HG03575 (cell line): ENCODE results near the gene IFI30.

Experiments used
- ATAC-seq: cut with Tn5 transposase; IDR thresholded peaks from one replicate; pipeline ENCODE4 v1.9.1; 2021; ENCODE audit not compliant: unreplicated experiment, insufficient number of reproducible peaks, low FRiP score; ENCODE audit errors: extremely low read depth

The IFI30 gene

GRCh38 chr19:18173572-18174288, at the start of gene IFI30:
Gene IFI30 (plus strand): TSS chr19:18173813. CDS start chr19:18173842, 29 bp downstream.
- no peak for ATAC-seq

DNA sequence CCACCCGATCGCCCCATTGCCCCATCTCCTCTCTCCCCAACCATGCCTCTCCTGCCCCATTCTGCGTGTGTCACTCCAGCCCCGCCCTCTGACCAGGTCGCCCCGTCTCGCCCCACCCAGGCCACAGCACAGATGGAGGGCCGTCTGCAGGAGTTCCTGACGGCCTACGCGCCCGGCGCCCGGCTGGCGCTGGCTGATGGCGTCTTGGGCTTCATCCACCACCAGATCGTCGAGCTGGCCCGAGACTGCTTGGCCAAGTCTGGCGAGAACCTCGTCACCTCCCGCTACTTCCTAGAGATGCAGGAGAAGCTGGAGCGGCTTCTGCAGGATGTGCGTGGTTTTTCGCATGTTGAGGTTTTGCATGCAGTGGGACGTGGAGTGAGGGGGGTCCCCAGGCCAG, 49.8 kb upstream of the IFI30 start:
- ATAC-seq = no peak

DNA sequence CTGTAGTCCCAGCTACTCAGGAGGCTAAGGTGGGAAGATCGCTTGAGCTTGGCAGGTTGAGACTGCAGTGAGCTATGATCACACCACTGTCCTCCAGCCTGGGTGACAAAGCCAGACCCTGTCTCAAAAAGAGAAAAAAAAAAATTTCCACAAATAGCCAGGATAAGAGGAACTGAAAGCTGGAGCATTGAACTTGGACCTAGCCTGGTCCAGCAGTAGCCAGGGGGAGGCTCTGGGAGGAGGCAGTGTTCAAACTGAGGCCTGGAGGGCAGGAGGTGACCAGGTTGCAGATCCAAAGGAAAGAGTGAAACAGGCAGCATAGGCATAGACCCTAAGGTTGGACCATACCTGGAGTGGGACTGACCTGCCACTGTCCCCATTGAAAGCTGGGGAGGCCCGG, 47.5 kb upstream of the IFI30 start:
- ATAC-seq = no peak

DNA sequence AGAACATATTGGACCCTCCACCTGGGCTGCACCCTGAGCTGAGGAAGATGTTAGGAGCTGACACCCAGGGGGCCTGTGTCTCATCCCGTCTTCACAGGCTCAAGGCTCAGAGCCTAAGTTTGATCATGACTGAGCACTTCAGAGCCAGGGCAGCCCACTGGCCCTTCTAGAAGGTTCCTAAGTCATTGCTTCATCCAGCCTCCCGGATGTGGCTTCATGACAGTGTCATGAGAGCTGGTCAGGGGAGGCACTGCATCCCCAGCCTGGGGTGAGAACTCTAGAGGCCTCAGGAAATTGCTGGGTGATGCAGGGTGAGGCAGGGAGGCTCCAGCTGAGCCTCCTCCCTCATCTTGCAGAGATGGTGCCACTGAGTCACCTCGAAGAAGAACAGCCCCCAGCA, 45.6 kb upstream of the IFI30 start:
- ATAC-seq = no peak

GRCh38 chr19:18128805-18129204, 44.8 kb upstream of the IFI30 start:
- no peak for ATAC-seq

- ATAC-seq = no peak
Observed at GRCh38 chr19:18130523-18131242, 42.9 kb upstream of the IFI30 start.

- no peak for ATAC-seq
Observed at GRCh38 chr19:18131841-18132596, 41.6 kb upstream of the IFI30 start.

GRCh38 chr19:18135712-18136584, 37.7 kb upstream of the IFI30 start:
- ATAC-seq = no peak

DNA sequence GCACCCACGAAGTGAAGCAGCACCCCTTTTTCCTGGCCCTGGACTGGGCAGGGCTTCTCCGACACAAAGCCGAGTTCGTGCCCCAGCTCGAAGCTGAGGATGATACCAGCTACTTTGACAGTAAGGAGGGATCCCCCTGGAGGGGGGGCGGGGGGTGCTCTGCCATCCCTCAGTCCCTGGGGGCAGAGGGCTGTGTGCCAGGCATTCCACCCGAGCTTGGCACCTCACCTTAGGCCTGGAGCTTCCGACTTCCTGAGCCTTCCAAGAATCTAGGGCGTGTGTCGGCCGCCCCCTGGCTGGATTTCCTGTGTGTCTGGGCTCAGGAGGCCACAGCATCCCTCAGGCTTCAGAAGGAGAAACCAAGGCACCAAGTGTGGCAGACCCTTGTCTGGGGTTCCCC, 36.4 kb upstream of the IFI30 start:
- no peak for ATAC-seq

DNA sequence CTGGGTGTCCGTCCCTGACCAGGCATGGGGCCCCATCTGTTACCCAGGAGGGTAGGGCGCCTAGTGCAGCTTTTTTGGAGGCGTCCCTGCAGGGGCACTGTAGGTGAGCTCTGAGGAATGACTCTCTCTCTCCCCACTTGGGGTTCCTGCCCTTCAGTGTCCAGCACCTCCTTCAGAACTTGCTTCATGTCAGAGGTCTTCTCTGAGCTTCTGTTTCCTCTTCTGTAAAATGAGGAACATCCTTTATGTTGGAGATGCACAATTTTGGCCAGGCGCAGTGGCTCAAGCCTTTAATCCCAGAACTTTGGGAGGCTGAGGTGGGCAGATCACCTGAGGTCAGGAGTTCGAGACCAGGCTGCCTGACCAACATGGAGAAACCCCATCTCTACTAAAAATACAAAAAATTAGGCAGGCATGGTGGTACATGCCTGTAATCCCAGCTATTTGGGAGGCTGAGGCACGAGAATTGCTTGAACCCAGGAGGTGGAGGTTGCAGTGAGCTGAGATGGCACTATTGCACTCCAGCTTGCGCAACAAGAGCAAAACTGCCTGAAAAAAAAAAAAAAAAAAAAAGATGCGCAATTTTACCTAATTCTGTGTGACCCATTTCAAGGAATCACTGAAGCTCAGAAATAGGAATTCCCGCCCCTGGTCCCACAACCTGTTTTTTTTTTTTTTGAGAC, 35.8 kb upstream of the IFI30 start:
- ATAC-seq = no peak

DNA sequence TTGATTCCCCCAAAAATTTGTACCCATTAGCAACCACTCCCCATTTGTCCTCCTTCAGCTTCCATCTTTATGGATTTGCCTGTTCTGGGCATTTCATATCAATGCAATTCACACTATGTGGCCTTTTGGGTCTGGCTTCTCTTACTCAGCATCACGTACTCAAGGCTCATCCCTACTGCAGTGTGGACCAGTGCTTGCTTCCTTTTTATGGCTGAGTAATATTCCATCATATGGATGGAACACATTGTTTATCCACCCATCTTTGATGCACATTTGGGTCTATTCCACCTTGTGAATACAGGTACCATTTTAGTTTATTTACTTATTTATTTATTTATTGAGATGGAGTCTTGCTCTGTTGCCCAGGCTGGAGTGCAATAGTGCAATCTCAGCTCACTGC, 33.1 kb upstream of the IFI30 start:
- ATAC-seq = no peak

DNA sequence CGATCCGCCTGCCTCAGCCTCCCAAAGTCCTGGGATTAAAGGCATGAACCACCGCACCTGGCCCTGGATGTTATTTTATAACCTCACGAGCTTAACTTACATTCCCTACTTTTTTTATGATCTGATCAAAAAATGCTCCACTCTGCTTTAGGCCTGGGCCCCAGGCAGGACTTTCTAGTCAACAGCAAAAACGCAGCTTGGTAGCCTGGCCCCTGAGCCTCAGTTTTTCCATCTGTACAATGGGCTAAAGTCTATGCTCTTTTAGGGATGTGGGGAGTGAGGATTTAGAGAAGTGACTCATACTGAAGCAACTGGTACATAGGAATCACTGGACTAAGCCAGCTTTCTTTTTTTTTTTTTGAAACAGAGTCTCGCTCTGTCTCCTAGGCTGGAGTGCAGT, 32.6 kb upstream of the IFI30 start:
- ATAC-seq = no peak

GRCh38 chr19:18143902-18144301, 29.7 kb upstream of the IFI30 start:
- ATAC-seq = no peak

GRCh38 chr19:18144361-18144760, 29.3 kb upstream of the IFI30 start:
- no peak for ATAC-seq

GRCh38 chr19:18144906-18145305, 28.7 kb upstream of the IFI30 start:
- no peak for ATAC-seq

DNA sequence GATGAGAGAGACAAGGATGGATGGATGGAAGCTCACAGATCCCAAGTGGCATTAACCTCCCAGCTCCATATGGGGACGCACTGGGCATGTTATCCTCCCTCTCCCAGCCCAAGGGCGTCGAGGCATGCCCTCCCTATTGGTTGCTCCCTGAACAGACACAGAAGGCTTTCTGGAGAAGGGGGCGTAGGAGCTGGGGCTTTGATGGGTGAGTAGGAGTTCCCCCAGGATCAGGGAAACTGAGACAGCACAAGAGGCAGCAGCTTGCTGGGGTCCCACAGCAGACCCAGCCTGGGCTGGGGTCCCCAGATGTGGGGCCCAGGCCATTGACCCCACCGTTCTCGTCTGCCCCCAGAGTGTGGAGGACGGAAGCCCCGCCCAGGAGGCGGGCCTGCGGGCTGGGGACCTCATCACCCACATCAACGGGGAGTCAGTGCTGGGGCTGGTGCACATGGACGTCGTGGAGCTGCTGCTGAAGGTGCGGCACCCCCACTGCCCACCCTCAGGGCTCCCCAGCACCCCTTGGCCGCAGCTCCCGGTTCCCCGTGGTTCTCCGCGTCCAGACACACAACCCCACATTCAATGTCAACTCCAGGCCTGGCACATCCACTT, 28.1 kb upstream of the IFI30 start:
- no peak for ATAC-seq

- no peak for ATAC-seq
Observed at GRCh38 chr19:18147396-18147795, 26.2 kb upstream of the IFI30 start.

- no peak for ATAC-seq
Observed at GRCh38 chr19:18149596-18149975, 24.0 kb upstream of the IFI30 start.
